ENCODE measurements around the gene NECTIN1. TPM values are rescaled to one million over a fixed set of nuclear protein-coding genes. Genes with fewer than 3 reads are reported as not detected.

The NECTIN1 gene
- total and polyA plus RNA-seq, 2 of the 13 experiments (the other 11 are each of a cell fraction or from before 2014, with no cell fraction given) = 3.9 to 7.3 TPM

DNA sequence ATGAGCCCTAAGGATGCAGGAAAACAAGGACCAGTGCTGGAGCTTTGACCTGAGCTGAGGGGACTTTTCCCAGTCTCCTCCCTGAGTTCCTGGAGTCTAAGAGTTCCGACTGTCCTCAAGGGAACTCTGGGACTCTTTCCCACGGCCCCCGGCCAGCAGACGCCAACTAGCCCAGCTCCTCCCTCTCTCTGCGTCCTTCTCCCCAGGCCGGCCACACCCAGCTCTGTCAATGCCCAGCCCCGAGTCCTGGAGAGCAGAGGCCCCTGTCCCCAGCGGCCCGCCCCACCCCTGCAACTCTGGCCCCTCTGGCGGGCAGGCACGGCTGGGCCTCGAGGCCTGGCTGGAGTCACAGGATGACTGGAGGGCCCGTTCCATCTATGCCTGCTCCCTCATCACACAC is 29.8 kb downstream of the NECTIN1 start (continued):
- TF ChIP-seq, protein P1, sequence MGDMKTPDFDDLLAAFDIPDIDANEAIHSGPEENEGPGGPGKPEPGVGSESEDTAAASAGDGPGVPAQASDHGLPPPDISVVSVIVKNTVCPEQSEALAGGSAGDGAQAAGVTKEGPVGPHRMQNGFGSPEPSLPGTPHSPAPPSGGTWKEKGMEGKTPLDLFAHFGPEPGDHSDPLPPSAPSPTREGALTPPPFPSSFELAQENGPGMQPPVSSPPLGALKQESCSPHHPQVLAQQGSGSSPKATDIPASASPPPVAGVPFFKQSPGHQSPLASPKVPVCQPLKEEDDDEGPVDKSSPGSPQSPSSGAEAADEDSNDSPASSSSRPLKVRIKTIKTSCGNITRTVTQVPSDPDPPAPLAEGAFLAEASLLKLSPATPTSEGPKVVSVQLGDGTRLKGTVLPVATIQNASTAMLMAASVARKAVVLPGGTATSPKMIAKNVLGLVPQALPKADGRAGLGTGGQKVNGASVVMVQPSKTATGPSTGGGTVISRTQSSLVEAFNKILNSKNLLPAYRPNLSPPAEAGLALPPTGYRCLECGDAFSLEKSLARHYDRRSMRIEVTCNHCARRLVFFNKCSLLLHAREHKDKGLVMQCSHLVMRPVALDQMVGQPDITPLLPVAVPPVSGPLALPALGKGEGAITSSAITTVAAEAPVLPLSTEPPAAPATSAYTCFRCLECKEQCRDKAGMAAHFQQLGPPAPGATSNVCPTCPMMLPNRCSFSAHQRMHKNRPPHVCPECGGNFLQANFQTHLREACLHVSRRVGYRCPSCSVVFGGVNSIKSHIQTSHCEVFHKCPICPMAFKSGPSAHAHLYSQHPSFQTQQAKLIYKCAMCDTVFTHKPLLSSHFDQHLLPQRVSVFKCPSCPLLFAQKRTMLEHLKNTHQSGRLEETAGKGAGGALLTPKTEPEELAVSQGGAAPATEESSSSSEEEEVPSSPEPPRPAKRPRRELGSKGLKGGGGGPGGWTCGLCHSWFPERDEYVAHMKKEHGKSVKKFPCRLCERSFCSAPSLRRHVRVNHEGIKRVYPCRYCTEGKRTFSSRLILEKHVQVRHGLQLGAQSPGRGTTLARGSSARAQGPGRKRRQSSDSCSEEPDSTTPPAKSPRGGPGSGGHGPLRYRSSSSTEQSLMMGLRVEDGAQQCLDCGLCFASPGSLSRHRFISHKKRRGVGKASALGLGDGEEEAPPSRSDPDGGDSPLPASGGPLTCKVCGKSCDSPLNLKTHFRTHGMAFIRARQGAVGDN (CRISPR knock-in tag; IDR thresholded peaks at IDR 0.05) = peak; percentile 95
- TF ChIP-seq, protein P2, sequence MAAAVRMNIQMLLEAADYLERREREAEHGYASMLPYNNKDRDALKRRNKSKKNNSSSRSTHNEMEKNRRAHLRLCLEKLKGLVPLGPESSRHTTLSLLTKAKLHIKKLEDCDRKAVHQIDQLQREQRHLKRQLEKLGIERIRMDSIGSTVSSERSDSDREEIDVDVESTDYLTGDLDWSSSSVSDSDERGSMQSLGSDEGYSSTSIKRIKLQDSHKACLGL (CRISPR knock-in tag; IDR thresholded peaks at IDR 0.05) = no peak
- TF ChIP-seq TBX2 (CRISPR knock-in tag; IDR thresholded peaks at IDR 0.05; ENCODE audit: borderline replicate concordance) (peak; percentile 37; the same call in 1 of the 2 replicates), TSC22D2 (CRISPR knock-in tag; IDR thresholded peaks at IDR 0.05; ENCODE audit: borderline replicate concordance) (no peak), AGO1 (IDR thresholded peaks at IDR 0.05; ENCODE audit: low read depth, low read length, poor library complexity, severe bottlenecking) (no peak), ZBTB8A (CRISPR knock-in tag; IDR thresholded peaks at IDR 0.05; ENCODE audit: borderline replicate concordance, low read depth) (no peak)
- TF ChIP-seq, protein P3, sequence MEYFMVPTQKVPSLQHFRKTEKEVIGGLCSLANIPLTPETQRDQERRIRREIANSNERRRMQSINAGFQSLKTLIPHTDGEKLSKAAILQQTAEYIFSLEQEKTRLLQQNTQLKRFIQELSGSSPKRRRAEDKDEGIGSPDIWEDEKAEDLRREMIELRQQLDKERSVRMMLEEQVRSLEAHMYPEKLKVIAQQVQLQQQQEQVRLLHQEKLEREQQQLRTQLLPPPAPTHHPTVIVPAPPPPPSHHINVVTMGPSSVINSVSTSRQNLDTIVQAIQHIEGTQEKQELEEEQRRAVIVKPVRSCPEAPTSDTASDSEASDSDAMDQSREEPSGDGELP (IDR thresholded peaks at IDR 0.05; ENCODE audit: borderline replicate concordance, low read depth) = peak; percentile 42; the same call in 1 of the 2 replicates

Measured in HepG2 (cell line).